Stromal cell of bone marrow (primary cell): Measurements from ENCODE around the gene DHDH.
"Not testable (repeated sequence)": the region's sequence is repeated elsewhere in the genome, so short reads cannot be mapped to it uniquely, and the experiment has no call there.

Experiments used
- DNase-seq: peaks from one replicate; pipeline ENCODE4 v3.0.0-alpha.2; 2012; ENCODE audit warnings: low read depth

DHDH gene

GRCh38 chr19:48933382-48933932 is at the start of gene DHDH:
Gene DHDH (plus strand): TSS chr19:48933699. CDS start chr19:48933722, 23 bp downstream.
- DNase-seq, result no peak

GRCh38 chr19:48883726-48884125 is 49.8 kb upstream of the DHDH start:
- DNase-seq, result no peak

- DNase-seq, result no peak
Measured at GRCh38 chr19:48887861-48888612, 45.5 kb upstream of the DHDH start.

GRCh38 chr19:48889496-48889895 is 44.0 kb upstream of the DHDH start:
- not testable (repeated sequence) for DNase-seq

GRCh38 chr19:48890551-48890950 is 42.9 kb upstream of the DHDH start:
- no peak for DNase-seq

GRCh38 chr19:48895226-48895625 is 38.3 kb upstream of the DHDH start:
- no peak for DNase-seq

GRCh38 chr19:48896191-48896720 is 37.2 kb upstream of the DHDH start:
- no peak for DNase-seq

GRCh38 chr19:48897181-48897580 is 36.3 kb upstream of the DHDH start:
- no peak for DNase-seq

- DNase-seq, result not testable (repeated sequence)
Measured at GRCh38 chr19:48899386-48899749, 34.1 kb upstream of the DHDH start.

GRCh38 chr19:48899781-48900476 is 33.6 kb upstream of the DHDH start, which contains the start of gene NUCB1:
Gene NUCB1 (plus strand): TSS chr19:48900312. CDS start chr19:48900797, 485 bp downstream.
- DNase-seq, result peak; percentile 100

- peak; percentile 50 for DNase-seq
Measured at GRCh38 chr19:48900477-48901406, 32.8 kb upstream of the DHDH start.

GRCh38 chr19:48902291-48902690 is 31.2 kb upstream of the DHDH start:
- DNase-seq, result not testable (repeated sequence)

GRCh38 chr19:48903788-48904187 is 29.7 kb upstream of the DHDH start:
- DNase-seq, result not testable (repeated sequence)

GRCh38 chr19:48905664-48906063 is 27.8 kb upstream of the DHDH start:
- DNase-seq, result no peak

- DNase-seq, result no peak
Measured at GRCh38 chr19:48906324-48906723, 27.2 kb upstream of the DHDH start.

GRCh38 chr19:48907671-48908070 is 25.8 kb upstream of the DHDH start:
- DNase-seq, result no peak

GRCh38 chr19:48909424-48910077 is 23.9 kb upstream of the DHDH start:
- DNase-seq, result not testable (repeated sequence)

GRCh38 chr19:48910803-48911202 is 22.7 kb upstream of the DHDH start:
- DNase-seq, result no peak

GRCh38 chr19:48913114-48913889 is 20.2 kb upstream of the DHDH start:
- no peak for DNase-seq

- no peak for DNase-seq
Measured at GRCh38 chr19:48914181-48914580, 19.3 kb upstream of the DHDH start.
